ENCODE results near the gene SMIM45.

SMIM45 gene

DNA sequence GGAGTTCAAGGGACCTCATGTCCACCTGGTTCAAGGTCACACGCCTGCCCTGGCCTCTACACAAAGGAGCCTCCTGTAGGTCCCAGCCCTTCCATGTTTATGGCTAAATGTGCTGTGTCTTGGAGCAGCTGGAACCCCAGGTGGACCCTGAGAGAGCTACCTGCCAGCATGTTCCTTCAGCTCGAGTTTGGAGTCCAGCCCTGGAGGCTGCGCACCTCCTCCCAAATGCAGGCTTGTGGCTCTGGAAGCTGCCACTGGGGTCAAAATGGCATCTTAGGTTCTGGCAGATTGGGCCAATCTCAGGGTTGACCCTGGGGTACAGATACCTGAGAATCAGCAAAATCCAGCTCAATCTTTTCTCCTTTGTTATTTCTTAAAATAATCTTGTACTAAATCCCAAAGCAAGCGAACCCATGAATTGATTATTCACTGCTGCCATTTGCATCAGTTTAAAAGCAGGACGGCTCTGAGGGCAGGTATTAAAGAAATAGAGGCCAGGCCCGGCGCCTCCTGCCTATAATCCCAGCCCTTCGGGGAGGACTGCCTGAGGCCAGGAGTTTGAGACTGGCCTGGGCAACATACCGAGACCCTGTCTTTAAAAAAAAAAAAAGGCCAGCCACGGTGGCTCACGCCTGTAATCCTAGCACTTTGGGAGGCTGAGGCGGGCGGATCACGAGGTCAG lies 28.2 kb upstream of the SMIM45 start:
- no peak overlapping the region for H3K4me3 ChIP-seq (ENCODE audit: low read length)
- TF ChIP-seq, protein P1, sequence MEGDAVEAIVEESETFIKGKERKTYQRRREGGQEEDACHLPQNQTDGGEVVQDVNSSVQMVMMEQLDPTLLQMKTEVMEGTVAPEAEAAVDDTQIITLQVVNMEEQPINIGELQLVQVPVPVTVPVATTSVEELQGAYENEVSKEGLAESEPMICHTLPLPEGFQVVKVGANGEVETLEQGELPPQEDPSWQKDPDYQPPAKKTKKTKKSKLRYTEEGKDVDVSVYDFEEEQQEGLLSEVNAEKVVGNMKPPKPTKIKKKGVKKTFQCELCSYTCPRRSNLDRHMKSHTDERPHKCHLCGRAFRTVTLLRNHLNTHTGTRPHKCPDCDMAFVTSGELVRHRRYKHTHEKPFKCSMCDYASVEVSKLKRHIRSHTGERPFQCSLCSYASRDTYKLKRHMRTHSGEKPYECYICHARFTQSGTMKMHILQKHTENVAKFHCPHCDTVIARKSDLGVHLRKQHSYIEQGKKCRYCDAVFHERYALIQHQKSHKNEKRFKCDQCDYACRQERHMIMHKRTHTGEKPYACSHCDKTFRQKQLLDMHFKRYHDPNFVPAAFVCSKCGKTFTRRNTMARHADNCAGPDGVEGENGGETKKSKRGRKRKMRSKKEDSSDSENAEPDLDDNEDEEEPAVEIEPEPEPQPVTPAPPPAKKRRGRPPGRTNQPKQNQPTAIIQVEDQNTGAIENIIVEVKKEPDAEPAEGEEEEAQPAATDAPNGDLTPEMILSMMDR (IDR thresholded peaks at IDR 0.05; ENCODE audit: insufficient read depth, low read depth, low read length, missing control alignments), result no peak
- DNase-seq (ENCODE audit: low read depth), result no peak

DNA sequence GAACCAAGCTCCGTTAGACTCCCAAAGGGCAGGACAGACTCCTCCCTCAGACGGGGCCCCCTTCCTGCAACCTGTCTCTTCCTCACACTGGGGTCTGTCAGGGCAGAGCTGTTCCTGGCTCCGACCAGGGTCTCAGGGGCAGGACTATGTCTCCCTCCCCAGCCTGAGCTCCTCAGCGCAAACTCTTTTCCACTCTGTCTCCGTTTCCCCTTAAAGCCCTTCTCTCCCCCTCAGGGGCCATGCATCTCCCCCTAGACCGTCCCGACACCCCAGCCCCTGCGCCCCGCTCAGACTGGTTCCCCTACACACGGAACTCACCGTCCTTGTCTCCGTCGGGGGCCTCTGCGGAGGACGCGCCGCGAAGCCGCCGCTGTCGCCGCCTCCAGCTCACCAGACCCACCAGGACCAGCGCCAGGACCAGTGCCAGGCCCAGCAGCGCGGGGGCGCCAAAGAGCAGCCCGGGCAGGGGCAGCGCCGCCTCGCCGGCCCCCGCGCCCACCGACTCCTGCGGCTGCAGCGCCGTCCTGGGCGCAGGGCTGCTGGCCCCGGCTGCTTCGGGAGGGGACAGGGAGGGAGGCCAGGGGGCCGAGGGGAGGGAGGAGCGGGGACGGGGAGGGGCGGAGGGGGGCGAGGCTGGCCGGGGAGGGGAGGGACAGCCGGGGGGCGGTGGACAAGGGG lies 26.0 kb upstream of the SMIM45 start:
- H3K4me3 ChIP-seq (ENCODE audit: low read length), result peak overlapping the region; percentile 25

DNA sequence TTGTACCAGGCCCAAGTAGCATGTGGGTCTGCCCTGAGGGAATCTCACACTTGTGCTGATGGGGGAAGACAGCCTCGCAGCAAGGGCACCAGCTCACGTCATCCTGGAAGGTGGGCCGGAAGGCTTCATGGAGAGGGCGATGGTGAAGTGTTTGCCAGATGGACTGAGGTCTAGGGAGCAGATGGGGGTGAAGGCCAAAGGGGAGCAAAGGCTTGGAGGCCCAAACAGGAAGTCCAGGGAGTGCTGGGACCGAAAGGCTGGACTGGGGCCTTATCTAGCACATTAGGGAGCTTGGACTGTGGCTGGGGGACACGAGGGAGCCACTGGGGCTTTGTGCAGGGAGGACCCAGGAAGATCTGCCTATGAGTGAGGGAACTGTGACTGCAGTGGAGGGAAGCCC lies 24.1 kb upstream of the SMIM45 start:
- H3K4me3 ChIP-seq (ENCODE audit: low read length), result no peak overlapping the region
- TF ChIP-seq, protein P1 (IDR thresholded peaks at IDR 0.05; ENCODE audit: insufficient read depth, low read depth, low read length, missing control alignments), result no peak
- no peak for DNase-seq (ENCODE audit: low read depth)

More for the DNA sequence above, 26.0 kb upstream of the SMIM45 start:
- DNase-seq (ENCODE audit: low read depth), result peak; percentile 61
- TF ChIP-seq, protein P1 (IDR thresholded peaks at IDR 0.05; ENCODE audit: insufficient read depth, low read depth, low read length, missing control alignments), result peak; percentile 55

DNA sequence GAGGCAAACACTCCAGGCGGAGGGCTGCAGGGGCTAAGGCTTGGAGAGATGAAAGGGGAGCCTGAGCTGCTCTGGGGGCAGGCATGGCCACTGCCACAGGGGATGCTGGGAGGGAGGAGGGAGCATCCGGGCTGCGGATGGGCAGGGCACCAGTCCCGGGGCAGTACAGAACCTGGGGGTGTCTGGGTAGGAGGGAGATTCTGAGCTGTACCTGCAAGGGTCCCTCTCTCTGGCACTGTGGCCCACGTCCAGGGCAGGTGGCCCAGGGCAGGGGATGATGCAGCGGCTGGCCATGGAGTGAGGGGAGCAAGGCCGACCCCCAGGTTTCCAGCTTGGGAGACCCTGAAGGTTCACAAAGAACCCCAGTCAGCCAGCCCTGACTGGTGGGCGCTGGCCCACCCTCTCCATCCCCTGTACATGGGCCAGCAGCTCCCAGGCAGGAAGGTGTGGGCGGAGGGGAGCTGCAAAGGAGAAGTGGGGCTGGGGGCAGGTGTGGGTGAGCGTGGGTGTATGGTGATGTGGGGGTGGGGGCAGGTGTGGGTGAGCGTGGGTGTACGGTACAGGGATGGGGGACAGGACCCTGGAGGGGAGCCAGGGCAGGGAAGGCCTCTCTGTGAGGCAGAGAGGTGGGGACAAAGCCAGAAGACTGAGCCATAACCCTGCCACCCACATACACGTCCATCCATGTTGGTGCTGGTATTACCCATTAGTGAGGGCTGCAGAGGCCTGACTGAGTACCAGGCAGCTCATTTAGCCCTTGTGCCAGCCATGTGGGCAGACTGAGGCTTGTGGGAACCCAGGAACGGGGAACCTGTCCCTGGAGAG lies 23.1 kb upstream of the SMIM45 start:
- TF ChIP-seq, protein P1 (IDR thresholded peaks at IDR 0.05; ENCODE audit: insufficient read depth, low read depth, low read length, missing control alignments), result no peak
- no peak for DNase-seq (ENCODE audit: low read depth)
- H3K4me3 ChIP-seq (ENCODE audit: low read length), result no peak overlapping the region

DNA sequence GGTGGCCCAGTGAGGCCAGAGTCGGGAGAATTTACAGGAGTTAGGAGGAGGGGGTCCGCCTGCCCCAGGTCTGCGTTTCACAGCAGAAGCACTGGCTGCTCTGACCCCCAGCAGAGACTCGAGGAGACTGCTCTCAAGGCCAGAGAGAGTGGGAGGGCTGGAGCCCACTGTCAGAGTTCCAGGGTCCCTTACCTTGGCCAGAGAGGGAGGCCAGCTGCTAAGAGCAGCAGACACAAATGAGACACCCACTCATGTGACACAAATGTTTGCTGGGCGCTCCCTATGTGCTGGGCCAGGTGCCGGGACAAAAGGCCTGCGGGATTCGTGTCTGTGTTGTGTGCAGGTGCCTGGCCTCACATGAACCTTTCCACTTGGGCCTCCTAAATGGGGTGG lies 22.5 kb upstream of the SMIM45 start:
- no peak overlapping the region for H3K4me3 ChIP-seq (ENCODE audit: low read length)
- DNase-seq (ENCODE audit: low read depth), result no peak
- TF ChIP-seq, protein P1 (IDR thresholded peaks at IDR 0.05; ENCODE audit: insufficient read depth, low read depth, low read length, missing control alignments), result no peak

DNA sequence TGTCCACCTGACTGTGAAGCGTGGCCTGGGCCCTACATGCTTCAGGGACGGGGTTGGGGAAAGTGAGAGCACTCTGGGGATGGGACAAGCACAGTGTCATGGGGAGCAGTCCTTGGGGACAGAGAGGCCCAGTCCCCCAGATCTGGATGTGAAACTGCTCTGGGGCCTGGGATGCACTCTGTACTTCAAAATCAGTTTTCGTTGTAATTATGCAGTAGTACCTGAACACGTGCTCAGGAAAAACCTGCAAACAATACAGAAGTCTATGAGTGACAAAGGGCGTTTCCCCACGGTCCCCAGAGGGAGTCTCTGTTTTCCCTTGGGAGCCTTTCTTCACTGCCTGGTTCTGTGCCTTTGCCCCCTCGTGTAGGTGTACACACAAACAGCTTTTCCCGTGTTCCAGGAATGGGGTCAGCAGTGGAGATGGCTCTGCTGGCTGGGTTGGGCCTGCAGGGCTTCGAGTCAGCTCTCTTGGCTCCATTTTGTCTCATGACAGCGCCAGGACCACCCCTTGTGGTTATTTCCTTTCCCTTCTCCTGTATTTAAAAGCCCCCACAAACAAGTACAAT lies 20.2 kb upstream of the SMIM45 start:
- TF ChIP-seq, protein P1 (IDR thresholded peaks at IDR 0.05; ENCODE audit: insufficient read depth, low read depth, low read length, missing control alignments), result no peak
- H3K4me3 ChIP-seq (ENCODE audit: low read length), result no peak overlapping the region
- no peak for DNase-seq (ENCODE audit: low read depth)

Data from epithelial cell of esophagus (primary cell).